HepG2 (cell line): ENCODE data around the gene ARHGAP22. TPM values are rescaled to one million over a fixed set of nuclear protein-coding genes. Genes with fewer than 3 reads are reported as not detected.

Experiments
- ATAC-seq: fragments of 200-7000 bp; cut with Tn5 transposase; 3 replicates; pipeline ENCODE4 v1.9.1; 2020; ENCODE audit warnings: mild to moderate bottlenecking, moderate library complexity
- BruUV-seq: library from RNA; stranded (reverse); fragments of 400-500 nt; replicated peaks from 2 replicates; lab custom pipeline; 2021; lab: Mats Ljungman, UMichigan
- CTCF ChIA-PET: fragments of 300-600 bp; formaldehyde crosslinking; extraction: SDS; loops from one replicate; lab custom pipeline; 2021; ENCODE audit warnings: low total read pairs, inconsistent platforms, low intra/inter-chr PET ratio; lab: Yijun Ruan, JAX
- POLR2A ChIA-PET: fragments of 350-600 bp; sonication (Branson Sonifier 250); formaldehyde crosslinking; loops from one replicate; lab custom pipeline; 2020; ENCODE audit warnings: antibody characterized with exemption, inconsistent platforms; lab: Yijun Ruan, JAX
- DNase-seq: peaks from one replicate; pipeline ENCODE4 v3.0.0-alpha.2; 2015; ENCODE audit warnings: low spot score
- FAIRE-seq: peaks from 3 replicates; lab custom pipeline; 2011; peaks lifted over from hg19 to GRCh38; lab: Jason Lieb, UNC
- H2AFZ ChIP-seq: one replicate; pipeline ENCODE4 v1.6.1; 2011; ENCODE audit warnings: low read length, inconsistent platforms
- H3K27ac ChIP-seq: fragments of 300-600 bp; 3 replicates; pipeline ENCODE4 v1.8.0; 2011; ENCODE audit warnings: mixed run types, mild to moderate bottlenecking, mixed read lengths, low read length, inconsistent platforms; ENCODE audit not compliant: insufficient read depth; ENCODE audit errors: extremely low read length
- H3K27me3 ChIP-seq, 2 experiments: fragments of 200-600 bp in 1 of 2; 2 replicates in 1 of 2; 3 replicates in 1 of 2; pipeline versions ENCODE4 v1.6.0 to v1.8.0; 2011; ENCODE audit warnings: low read length in 2 of 2, mild to moderate bottlenecking in 2 of 2, moderate library complexity in 2 of 2, inconsistent platforms in 1 of 2; ENCODE audit not compliant: insufficient read depth in 2 of 2, control insufficient read depth in 1 of 2
- H3K36me3 ChIP-seq, 2 experiments: fragments of 200-600 bp in 1 of 2; replicated peaks in 1 of 2; 2 replicates in 1 of 2; 3 replicates in 1 of 2; pipeline versions ENCODE4 v1.5.1 to v1.8.0; 2011; ENCODE audit warnings: low read length in 2 of 2, inconsistent platforms in 1 of 2; ENCODE audit not compliant: insufficient read depth in 2 of 2, control insufficient read depth in 1 of 2
- H3K4me1 ChIP-seq: 2 replicates; pipeline ENCODE4 v1.5.1; 2012; ENCODE audit warnings: low read length, inconsistent platforms; ENCODE audit not compliant: insufficient read depth
- H3K4me2 ChIP-seq: 2 replicates; pipeline ENCODE4 v1.6.0; 2011; ENCODE audit warnings: low read depth, low read length, inconsistent platforms
- H3K4me3 ChIP-seq, 3 experiments: fragments of 200-600 bp in 1 of 3; sonication (generic), shearing (Covaris generic) in 1 of 3; replicated peaks in 1 of 3; 2 replicates each; pipeline ENCODE4 v1.5.1; 2011 to 2016; ENCODE audit warnings: low read length in 3 of 3, inconsistent platforms in 2 of 3, low read depth in 2 of 3, mild to moderate bottlenecking in 2 of 3, control low read depth in 1 of 3, mixed read lengths in 1 of 3; ENCODE audit not compliant: insufficient read depth in 1 of 3
- H3K79me2 ChIP-seq: one replicate; pipeline ENCODE4 v1.6.1; 2011; ENCODE audit warnings: low read length, inconsistent platforms; ENCODE audit not compliant: insufficient read depth
- H3K9ac ChIP-seq: 2 replicates; pipeline ENCODE4 v1.6.0; 2011; ENCODE audit warnings: mild to moderate bottlenecking, low read depth, low read length, inconsistent platforms; ENCODE audit not compliant: insufficient read depth
- H3K9me3 ChIP-seq: 2 replicates; pipeline ENCODE4 v1.5.1; 2012; ENCODE audit warnings: mild to moderate bottlenecking, low read length
- H4K20me1 ChIP-seq: 2 replicates; pipeline ENCODE4 v1.6.0; 2011; ENCODE audit warnings: inconsistent platforms, mild to moderate bottlenecking, low read length, moderate library complexity; ENCODE audit not compliant: insufficient read depth
- KLF6 ChIP-seq: IDR thresholded peaks from 2 replicates; pipeline ENCODE4 v1.8.0; 2016; ENCODE audit warnings: missing biosample characterization, missing genetic modification reagents
- MXD3 ChIP-seq: IDR thresholded peaks from 2 replicates; pipeline ENCODE4 v1.6.1; 2016; ENCODE audit warnings: mild to moderate bottlenecking, missing biosample characterization, missing genetic modification reagents
- NKX3-1 ChIP-seq: sonication (generic); formaldehyde crosslinking; IDR thresholded peaks from 2 replicates; pipeline ENCODE4 v1.5.0; 2020; ENCODE audit warnings: missing genetic modification reagents
- PCBP1 ChIP-seq: fragments of 200-400 bp; formaldehyde crosslinking; IDR thresholded peaks from 2 replicates; pipeline ENCODE4 v1.6.1; 2017; ENCODE audit warnings: mild to moderate bottlenecking, low read depth, low read length, borderline replicate concordance
- WGBS: methylation state at CpG from one replicate; pipeline ENCODE4 v1.1.6; 2017; ENCODE audit warnings: low lambda C conversion rate; 5-methylcytosine and 5-hydroxymethylcytosine counted together
- in situ Hi-C: cut with HindIII; loops from 2 replicates; pipeline ENCODE4 v1.10.0; 2017; ENCODE audit warnings: low pct_unique_long_range_greater_than_20kb; ENCODE audit not compliant: extremely low pct_ligation_motif_present
- intact Hi-C: fragments of 100-400 bp; cut with micrococcal nuclease; formaldehyde crosslinking; loops from one replicate; pipeline ENCODE4 v1.10.0; 2022; ENCODE audit not compliant: unreplicated experiment
- polyA plus RNA-seq, 8 experiments: library from polyadenylated mRNA; depleted of rRNA in 3 of 8; stranded (reverse) in 7 of 8; unstranded in 1 of 8; fragments of >200 nt; fragmentation: Illumina TruSeq in 4 of 8; extraction: Trizol in 4 of 8; gene quantifications; 2 replicates each; pipeline versions ENCODE4 v1.2.1 to v1.2.3, GENCODE V29; 2011 to 2016; ENCODE audit warnings: low read depth in 4 of 8, missing spikeins in 1 of 8, mixed read lengths in 1 of 8; ENCODE audit not compliant: insufficient read depth in 1 of 8
- total RNA-seq, 5 experiments: library from RNA; depleted of rRNA; stranded (reverse); fragments of >200 nt; fragmentation: Illumina TruSeq; extraction: Trizol; gene quantifications; 2 replicates each; pipeline ENCODE4 v1.2.3, GENCODE V29; 2016; ENCODE audit warnings: low read depth in 1 of 5
- TF ChIP-seq, protein P1 (sequence below): sonication (generic); formaldehyde crosslinking; IDR thresholded peaks from 2 replicates; pipeline ENCODE4 v1.4.0; 2020; ENCODE audit warnings: missing genetic modification reagents, borderline replicate concordance

The ARHGAP22 gene
- total and polyA plus RNA-seq, 2 of the 13 experiments (the other 11 are each of a cell fraction or from before 2014, with no cell fraction given), result 0.08 to 0.38 TPM

GRCh38 chr10:48480397-48481374 is 124.2 kb downstream of the ARHGAP22 start:
- Histone ChIP-seq H3K9me3 (no peaks in the 10 kb centered on the region), H2AFZ (no peak overlapping the region), H3K4me2 (no peak overlapping the region), H3K36me3 (no peaks in the 10 kb centered on the region), H3K27ac (no peak overlapping the region), H3K27me3 (peaks cover 0 to 12% of the 10 kb centered on the region in 2 experiments; a peak in 2 of 5 replicates), H3K4me3 (no peak overlapping the region), H3K9ac (no peak overlapping the region), H4K20me1 (no peaks in the 10 kb centered on the region), H3K79me2 (no peaks in the 10 kb centered on the region), H3K4me1 (peaks cover 10% of the 10 kb centered on the region)
- 33% methylated on average over 13 of the region's 20 CpGs for WGBS
- DNase-seq (no peak), ATAC-seq (peak; percentile 71), FAIRE-seq (no peak)
- ChIA-PET CTCF (no interaction called here), POLR2A (no interaction called here)
- in situ Hi-C loops (no loop called here), intact Hi-C loops (no loop called here)
- BruUV-seq, result no TSS peak
- TF ChIP-seq NKX3-1 (CRISPR knock-in tag), result no peak
- TF ChIP-seq MXD3 (CRISPR knock-in tag), result no peak
- TF ChIP-seq, protein P1, sequence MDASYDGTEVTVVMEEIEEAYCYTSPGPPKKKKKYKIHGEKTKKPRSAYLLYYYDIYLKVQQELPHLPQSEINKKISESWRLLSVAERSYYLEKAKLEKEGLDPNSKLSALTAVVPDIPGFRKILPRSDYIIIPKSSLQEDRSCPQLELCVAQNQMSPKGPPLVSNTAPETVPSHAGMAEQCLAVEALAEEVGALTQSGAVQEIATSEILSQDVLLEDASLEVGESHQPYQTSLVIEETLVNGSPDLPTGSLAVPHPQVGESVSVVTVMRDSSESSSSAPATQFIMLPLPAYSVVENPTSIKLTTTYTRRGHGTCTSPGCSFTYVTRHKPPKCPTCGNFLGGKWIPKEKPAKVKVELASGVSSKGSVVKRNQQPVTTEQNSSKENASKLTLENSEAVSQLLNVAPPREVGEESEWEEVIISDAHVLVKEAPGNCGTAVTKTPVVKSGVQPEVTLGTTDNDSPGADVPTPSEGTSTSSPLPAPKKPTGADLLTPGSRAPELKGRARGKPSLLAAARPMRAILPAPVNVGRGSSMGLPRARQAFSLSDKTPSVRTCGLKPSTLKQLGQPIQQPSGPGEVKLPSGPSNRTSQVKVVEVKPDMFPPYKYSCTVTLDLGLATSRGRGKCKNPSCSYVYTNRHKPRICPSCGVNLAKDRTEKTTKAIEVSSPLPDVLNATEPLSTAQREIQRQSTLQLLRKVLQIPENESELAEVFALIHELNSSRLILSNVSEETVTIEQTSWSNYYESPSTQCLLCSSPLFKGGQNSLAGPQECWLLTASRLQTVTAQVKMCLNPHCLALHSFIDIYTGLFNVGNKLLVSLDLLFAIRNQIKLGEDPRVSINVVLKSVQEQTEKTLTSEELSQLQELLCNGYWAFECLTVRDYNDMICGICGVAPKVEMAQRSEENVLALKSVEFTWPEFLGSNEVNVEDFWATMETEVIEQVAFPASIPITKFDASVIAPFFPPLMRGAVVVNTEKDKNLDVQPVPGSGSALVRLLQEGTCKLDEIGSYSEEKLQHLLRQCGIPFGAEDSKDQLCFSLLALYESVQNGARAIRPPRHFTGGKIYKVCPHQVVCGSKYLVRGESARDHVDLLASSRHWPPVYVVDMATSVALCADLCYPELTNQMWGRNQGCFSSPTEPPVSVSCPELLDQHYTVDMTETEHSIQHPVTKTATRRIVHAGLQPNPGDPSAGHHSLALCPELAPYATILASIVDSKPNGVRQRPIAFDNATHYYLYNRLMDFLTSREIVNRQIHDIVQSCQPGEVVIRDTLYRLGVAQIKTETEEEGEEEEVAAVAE (CRISPR knock-in tag), result no peak
- TF ChIP-seq PCBP1, result no peak
- TF ChIP-seq KLF6 (CRISPR knock-in tag), result no peak
